Right lobe of liver (tissue), 4 donors: Measurements from ENCODE around the gene FASTKD1.

Source experiments
- POLR2A ChIP-seq: fragments of 450-650 bp; IDR thresholded peaks from one replicate; pipeline ENCODE4 v1.6.1; 2017; ENCODE audit warnings: antibody characterized with exemption, mild to moderate bottlenecking
- TF ChIP-seq, protein P1 (sequence below), 4 donors: fragments of 200-600 bp in 3 of 4; fragments of 450-650 bp in 1 of 4; IDR thresholded peaks; one replicate each; pipeline versions ENCODE4 v1.5.1 to v1.8.0; 2016 to 2022; ENCODE audit warnings: antibody characterized with exemption in 4 of 4, mild to moderate bottlenecking in 2 of 4
- donor health status: DM: no; HTN: no; CAD: no.
- donor health status: DM: no; HTN: no; CAD: no.
- donor health status: DM: no; HTN: yes; CAD: no.

DNA sequence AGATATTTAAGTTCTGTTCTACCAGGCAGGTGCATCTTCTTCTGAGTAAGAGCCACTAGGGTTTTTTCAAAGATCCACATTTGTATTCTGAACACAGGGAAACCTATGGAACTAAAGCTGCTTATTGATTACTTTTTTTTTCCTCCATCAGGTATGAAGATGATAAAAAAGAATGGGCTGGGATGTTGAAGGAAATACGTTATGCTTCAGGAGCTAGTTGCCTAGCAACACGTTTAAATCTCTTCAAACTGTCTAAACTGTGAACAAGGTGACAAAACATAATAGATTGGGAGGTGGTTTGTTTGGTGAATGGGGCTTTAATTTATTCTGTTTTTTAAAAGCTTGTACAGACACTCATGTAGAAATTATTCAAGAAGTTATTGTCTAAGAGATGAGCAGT is 48.2 kb downstream of the FASTKD1 start:
- TF ChIP-seq POLR2A = no peak
- TF ChIP-seq, protein P1, sequence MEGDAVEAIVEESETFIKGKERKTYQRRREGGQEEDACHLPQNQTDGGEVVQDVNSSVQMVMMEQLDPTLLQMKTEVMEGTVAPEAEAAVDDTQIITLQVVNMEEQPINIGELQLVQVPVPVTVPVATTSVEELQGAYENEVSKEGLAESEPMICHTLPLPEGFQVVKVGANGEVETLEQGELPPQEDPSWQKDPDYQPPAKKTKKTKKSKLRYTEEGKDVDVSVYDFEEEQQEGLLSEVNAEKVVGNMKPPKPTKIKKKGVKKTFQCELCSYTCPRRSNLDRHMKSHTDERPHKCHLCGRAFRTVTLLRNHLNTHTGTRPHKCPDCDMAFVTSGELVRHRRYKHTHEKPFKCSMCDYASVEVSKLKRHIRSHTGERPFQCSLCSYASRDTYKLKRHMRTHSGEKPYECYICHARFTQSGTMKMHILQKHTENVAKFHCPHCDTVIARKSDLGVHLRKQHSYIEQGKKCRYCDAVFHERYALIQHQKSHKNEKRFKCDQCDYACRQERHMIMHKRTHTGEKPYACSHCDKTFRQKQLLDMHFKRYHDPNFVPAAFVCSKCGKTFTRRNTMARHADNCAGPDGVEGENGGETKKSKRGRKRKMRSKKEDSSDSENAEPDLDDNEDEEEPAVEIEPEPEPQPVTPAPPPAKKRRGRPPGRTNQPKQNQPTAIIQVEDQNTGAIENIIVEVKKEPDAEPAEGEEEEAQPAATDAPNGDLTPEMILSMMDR (IDR thresholded peaks at IDR 0.05) = no peak
